DND-41 (cell line): ENCODE data around the gene PSMD3.

Source experiments
- EZH2 ChIP-seq: IDR thresholded peaks from 3 replicates; pipeline ENCODE4 v1.6.1; 2012; ENCODE audit warnings: borderline replicate concordance, low read depth, mild to moderate bottlenecking, moderate library complexity, low read length, inconsistent platforms; ENCODE audit not compliant: severe bottlenecking
- TF ChIP-seq, protein P1 (sequence below): IDR thresholded peaks from 2 replicates; pipeline ENCODE4 v1.5.1; 2012; ENCODE audit warnings: borderline replicate concordance, low read length, moderate library complexity, mild to moderate bottlenecking; ENCODE audit not compliant: poor library complexity, severe bottlenecking; ENCODE audit errors: extremely low read depth

DNA sequence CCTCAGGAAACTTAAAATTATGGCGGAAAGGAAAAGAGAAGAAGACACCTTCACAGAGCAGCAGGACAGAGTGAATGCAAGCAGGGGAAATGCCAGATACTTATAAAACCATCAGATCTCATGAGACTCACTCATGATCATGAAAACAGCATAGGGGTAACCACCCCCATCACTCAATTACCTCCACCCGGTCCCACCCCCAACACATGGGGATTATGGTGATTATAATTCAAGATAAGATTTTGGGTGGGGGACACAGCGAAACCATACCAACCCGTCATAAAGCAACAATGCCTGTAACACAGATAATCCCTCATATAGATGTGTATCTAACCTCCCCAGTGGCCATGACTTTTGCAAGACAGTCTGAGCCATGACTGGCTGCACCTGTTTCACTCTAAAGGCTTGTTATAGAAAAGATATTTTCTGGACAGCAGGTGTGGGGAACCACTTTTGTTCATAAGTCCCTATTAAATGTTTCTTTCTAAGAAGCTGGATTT is 24.8 kb upstream of the PSMD3 start:
- TF ChIP-seq, protein P1, sequence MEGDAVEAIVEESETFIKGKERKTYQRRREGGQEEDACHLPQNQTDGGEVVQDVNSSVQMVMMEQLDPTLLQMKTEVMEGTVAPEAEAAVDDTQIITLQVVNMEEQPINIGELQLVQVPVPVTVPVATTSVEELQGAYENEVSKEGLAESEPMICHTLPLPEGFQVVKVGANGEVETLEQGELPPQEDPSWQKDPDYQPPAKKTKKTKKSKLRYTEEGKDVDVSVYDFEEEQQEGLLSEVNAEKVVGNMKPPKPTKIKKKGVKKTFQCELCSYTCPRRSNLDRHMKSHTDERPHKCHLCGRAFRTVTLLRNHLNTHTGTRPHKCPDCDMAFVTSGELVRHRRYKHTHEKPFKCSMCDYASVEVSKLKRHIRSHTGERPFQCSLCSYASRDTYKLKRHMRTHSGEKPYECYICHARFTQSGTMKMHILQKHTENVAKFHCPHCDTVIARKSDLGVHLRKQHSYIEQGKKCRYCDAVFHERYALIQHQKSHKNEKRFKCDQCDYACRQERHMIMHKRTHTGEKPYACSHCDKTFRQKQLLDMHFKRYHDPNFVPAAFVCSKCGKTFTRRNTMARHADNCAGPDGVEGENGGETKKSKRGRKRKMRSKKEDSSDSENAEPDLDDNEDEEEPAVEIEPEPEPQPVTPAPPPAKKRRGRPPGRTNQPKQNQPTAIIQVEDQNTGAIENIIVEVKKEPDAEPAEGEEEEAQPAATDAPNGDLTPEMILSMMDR: no peak
- TF ChIP-seq EZH2: no peak
